VCaP (cell line): ENCODE data around the gene SLC7A9.

Source experiments
- H3K27ac ChIP-seq: fragments of 450-650 bp; 2 replicates; pipeline ENCODE4 v1.5.1; 2017
- CTCF ChIP-seq: fragments of 450-650 bp; conservative IDR thresholded peaks from 2 replicates; pipeline ENCODE4 v1.5.1; 2017; ENCODE audit warnings: mild to moderate bottlenecking, moderate library complexity

The SLC7A9 gene

GRCh38 chr19:32910094-32910493 is 40.5 kb upstream of the SLC7A9 start:
- H3K27ac ChIP-seq = peak overlapping the region; percentile 76
- TF ChIP-seq CTCF = no peak

GRCh38 chr19:32909257-32909656 is 39.7 kb upstream of the SLC7A9 start:
- no peak for TF ChIP-seq CTCF
- H3K27ac ChIP-seq = no peak overlapping the region

- no peak overlapping the region for H3K27ac ChIP-seq
- TF ChIP-seq CTCF = no peak
These were observed 39.1 kb upstream of the SLC7A9 start for GRCh38 chr19:32908641-32909190.

GRCh38 chr19:32902448-32902847 is 32.9 kb upstream of the SLC7A9 start:
- TF ChIP-seq CTCF = no peak
- no peak overlapping the region for H3K27ac ChIP-seq

- no peak overlapping the region for H3K27ac ChIP-seq
- no peak for TF ChIP-seq CTCF
These were observed 32.1 kb upstream of the SLC7A9 start for GRCh38 chr19:32901504-32902161.

GRCh38 chr19:32896516-32897214 is 27.1 kb upstream of the SLC7A9 start:
- no peak for TF ChIP-seq CTCF
- no peak overlapping the region for H3K27ac ChIP-seq

GRCh38 chr19:32895384-32895783 is 25.8 kb upstream of the SLC7A9 start:
- H3K27ac ChIP-seq = no peak overlapping the region
- no peak for TF ChIP-seq CTCF
